Gastrocnemius medialis (tissue), 4 donors: ENCODE results near the gene OMD.

Source experiments
- POLR2A ChIP-seq, 2 donors: fragments of 450-650 bp; IDR thresholded peaks; one replicate each; pipeline ENCODE4 v1.6.1; 2017; ENCODE audit warnings: antibody characterized with exemption in 2 of 2, mild to moderate bottlenecking in 2 of 2, moderate library complexity in 2 of 2
- TF ChIP-seq, protein P1 (sequence below), 5 experiments: fragments of 450-650 bp in 3 of 5; fragments of 200-600 bp in 2 of 5; sonication (generic) in 2 of 5; IDR thresholded peaks in 4 of 5; conservative IDR thresholded peaks in 1 of 5; 1 replicate in 4 of 5; 2 replicates in 1 of 5; pipeline ENCODE4 v1.5.1; 2016 to 2019; ENCODE audit warnings: antibody characterized with exemption in 5 of 5, mild to moderate bottlenecking in 3 of 5, moderate library complexity in 3 of 5

DNA sequence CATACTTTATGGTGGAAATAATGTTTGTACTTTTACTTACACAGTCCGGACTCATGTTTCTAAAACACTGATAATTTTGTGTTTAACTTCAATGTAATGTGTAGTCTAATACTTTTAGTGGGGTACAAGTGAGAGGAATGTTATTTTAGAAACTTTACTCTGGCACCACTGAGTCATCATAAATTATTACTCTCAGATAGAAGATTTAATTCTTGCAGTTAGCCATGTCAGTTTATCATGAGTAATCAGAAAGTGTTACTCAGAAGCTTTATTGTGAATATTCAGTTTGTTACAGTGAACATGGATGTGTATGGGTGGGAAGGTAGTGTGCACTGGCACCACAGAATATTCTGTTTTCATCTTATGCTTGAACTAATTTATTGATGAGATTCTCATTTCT is 39.9 kb downstream of the OMD start:
- TF ChIP-seq POLR2A (IDR thresholded peaks at IDR 0.05), result no peak
- TF ChIP-seq, protein P1, sequence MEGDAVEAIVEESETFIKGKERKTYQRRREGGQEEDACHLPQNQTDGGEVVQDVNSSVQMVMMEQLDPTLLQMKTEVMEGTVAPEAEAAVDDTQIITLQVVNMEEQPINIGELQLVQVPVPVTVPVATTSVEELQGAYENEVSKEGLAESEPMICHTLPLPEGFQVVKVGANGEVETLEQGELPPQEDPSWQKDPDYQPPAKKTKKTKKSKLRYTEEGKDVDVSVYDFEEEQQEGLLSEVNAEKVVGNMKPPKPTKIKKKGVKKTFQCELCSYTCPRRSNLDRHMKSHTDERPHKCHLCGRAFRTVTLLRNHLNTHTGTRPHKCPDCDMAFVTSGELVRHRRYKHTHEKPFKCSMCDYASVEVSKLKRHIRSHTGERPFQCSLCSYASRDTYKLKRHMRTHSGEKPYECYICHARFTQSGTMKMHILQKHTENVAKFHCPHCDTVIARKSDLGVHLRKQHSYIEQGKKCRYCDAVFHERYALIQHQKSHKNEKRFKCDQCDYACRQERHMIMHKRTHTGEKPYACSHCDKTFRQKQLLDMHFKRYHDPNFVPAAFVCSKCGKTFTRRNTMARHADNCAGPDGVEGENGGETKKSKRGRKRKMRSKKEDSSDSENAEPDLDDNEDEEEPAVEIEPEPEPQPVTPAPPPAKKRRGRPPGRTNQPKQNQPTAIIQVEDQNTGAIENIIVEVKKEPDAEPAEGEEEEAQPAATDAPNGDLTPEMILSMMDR (IDR thresholded peaks at IDR 0.05 in 4 of 5, conservative IDR thresholded peaks at IDR 0.05 in 1 of 5), result no peak
